Measurements from ENCODE around the gene PANX1.
"Not testable (repeated sequence)": the region's sequence is repeated elsewhere in the genome, so short reads cannot be mapped to it uniquely, and the experiment has no call there.

The PANX1 gene

DNA sequence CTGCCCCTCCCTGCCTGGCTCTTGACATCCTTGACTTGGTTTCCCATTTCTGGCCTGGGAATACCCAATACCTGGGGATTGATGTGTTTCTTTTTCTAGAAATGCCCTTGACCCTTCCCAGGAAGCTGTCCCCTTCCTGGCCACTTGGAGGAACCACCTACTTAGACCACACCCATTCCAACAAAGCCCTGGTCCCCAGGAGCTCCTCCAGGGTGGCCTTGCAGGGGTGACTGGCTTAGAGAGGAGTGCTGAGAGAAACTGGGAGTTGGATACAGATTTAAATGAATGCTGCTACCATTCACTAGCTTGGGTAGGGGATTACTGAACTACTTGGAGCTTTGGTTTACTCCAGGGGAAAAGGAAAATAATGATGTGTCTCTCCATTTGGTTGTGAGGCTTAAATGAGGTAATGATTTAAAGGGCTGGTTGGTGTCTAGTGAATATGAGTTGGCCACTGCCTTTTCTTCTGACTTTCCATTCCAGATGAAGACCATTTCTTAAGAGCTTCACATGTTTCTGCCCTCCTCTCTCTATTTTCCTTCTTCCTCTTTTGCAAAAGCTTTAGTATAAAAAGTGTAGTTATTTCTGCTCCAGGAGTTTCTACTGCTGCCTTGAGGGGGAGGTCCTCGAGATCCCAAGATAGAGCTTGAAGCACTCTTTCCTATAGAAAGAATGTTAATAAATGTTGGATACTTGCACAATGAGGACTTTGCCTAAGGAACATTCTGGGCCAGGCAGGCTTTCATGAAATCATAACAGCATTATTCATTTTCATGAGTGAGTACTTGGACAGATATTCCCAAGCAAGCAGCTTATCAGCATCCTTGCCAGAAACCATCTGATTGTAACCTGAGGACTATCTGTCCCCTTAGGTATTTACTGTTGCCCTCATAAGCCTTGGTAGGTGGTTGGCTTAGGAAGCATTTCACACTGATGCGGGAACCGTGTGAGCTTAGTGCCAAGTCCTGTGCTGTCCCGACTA is 22.4 kb downstream of the PANX1 start:
- no peak for DNase-seq

DNA sequence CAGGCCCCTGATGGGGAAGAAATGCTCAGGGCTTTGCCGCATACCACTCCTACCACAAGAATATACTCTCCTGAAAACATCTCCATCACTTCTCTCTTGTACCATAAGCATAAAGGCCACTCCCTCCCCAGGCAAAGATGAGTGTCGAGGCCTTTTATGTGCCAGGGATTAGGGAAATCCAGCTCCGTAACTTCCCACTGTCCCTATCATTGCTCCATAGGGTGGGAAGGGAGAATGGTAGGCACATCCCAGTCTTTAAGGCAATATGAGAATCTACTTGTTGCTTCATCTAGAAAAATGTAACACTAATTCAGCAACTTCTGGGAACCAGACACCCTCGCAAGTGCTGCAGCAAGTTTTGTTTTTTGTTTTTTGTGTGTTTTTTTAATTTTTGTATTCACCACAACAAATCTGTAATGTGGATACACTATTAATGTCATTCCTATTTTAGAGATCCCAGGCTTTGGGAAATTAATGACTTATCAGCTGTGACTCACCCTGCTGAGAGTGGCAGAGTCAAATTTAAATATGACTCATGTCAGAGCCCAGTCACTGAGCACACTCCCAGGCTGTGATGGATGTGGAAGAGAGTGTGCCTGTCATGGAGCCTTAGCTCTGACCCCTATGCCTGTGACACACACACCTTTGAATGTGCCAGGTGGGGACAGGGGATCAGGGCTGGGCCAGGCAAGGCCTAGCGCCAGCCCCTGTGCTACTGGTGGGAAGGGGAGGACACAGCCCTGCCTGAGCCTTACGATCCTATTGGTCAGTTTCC is 23.4 kb downstream of the PANX1 start:
- no peak for DNase-seq

DNA sequence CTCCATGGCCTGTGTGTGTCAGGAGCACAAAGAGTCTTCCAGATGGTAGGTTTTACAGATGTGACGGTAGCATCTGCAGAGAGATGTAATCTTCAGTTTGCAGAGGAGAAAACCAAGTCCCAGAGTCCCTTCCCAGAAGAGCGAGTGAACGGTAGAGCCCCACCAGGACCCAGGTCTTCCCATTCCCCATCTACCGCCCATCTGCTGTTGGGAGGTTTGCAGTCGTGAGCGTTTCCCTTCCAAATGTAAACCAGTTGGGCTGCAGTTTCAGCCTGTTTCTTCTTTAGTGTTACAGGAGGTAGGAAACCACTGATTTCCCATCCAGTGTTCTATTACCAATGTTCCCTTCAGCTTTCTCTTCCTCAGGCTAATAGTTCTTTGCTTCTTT is 24.0 kb downstream of the PANX1 start:
- no peak for DNase-seq

DNA sequence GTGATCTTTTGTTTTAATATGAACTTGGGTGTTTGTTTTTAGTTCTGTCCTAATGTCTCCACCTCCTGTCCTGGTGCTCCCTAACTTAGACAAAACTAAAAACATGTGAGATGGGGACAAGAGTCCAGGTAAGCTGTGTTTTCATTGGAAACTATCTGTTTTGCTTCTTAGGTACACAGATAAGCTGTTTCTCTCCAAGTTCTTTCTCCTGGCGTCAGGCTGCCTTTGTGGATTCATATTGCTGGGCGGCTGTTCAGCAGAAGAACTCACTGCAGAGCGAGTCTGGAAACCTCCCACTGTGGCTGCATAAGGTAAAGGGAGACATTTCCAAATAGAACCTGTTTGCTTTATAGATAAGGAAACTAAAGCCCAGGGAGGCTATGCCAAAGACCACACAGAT is 24.7 kb downstream of the PANX1 start:
- DNase-seq = no peak

DNA sequence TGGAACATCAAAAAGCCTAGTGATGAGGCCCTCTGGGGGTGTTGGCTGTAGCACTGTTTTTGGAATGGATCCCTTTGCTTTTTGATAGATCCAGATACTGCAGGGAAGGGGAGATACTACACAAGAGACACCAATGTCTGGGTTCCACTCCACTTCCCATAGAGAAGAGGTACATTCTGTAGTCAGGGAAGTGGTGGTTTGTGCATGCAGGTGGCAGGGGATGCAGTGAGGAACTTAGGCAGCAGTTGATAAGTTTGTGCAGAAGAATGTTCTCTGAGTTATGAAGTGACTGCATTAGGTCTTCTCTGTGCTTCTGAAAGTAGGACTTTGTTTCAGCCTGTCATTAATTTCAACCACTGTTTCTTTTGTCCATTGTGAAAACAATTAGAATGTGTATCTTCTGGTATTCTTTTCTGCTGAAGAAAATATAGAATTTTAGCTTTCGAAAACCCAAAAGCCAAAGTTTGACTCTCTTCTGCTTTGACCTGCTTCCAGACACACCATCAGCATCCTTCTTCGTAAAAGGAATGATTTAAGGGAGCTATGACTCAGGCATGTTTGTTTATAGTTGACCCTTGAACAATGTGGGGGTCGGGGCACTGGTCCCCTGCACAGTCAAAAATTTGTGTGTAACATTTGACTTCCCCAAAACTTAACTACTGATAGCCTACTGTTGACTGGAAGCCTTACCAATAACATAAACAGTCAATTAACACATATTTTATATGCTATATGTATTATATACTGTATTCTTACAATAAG is 25.6 kb downstream of the PANX1 start:
- no peak for DNase-seq

DNA sequence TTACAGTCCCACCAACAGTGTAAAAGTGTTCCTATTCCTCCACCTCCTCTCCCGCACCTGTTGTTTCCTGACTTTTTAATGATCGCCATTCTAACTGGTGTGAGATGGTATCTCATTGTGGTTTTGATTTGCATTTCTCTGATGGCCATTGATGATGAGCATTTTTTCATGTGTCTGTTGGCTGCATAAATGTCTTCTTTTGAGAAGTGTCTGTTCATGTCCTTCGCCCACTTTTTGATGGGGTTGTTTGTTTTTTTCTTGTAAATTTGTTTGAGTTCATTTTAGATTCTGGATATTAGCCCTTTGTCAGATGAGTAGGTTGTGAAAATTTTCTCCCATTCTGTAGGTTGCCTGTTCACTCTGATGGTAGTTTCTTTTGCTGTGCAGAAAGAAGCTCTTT is 28.7 kb downstream of the PANX1 start:
- DNase-seq = not testable (repeated sequence)

DNA sequence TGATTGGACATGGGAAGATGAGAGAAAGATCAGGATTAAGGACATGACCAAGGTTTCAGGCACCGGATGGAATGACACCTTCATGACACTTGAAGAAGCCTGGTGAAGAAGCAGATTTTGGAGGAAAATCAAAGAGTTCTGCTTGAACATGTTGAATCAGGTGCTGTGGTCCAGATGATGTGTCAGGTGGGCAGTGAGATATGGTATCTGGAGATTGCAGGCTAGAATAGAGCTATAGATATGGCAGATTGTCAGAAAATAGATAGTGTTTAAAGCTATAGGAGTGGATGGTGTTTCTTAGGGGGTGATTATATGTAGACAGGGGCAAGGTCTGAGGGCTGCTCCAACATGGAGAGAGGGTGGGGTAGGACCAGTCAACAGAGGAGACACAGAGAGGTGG is 40.2 kb downstream of the PANX1 start:
- no peak for DNase-seq

DNA sequence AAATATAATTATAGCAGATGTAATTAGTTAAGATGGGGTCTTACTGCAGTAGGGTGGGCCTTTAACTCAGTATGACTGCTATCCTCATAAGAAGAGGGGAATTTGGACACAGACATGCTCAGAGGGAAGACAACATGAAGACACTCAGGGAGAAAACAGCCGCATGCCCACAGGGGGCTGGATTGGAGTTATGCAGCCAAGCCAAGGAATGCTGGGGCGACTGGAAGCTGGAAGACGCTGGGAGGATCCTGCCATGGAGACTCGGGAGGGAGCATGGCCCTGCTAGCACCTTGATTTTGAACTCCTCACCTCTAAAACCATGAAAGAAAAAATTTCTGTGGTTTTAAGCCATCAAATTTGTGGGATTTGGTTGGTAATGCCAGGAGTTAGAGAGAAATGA is 40.9 kb downstream of the PANX1 start:
- DNase-seq = no peak

DNA sequence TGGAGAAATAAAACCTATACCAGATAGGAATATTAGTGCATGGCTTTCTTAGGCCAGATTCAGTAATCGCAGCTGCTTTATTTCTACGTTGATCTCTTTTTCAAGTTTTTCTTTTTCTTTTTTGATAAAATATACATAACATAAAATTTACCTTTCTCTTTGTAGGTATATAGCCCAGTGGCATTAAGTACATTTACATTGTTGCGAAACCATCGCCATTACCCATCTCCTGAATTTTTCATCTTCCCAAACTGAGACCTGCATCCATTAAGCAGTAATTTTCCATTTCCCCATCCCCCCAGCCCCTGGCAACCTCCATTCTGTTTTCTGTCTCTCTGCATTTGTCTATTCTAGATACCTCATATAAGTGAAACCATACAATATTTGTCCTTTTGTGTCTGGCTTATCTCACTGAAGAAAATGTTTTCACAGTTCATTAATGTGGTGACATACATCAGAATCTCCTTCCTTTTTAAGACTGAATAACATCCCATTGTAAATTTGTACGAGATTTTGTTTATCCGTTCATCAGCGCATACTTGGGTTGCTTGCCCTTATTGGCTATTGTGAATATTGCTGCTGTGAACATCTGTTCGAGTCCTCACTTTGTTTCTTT is 41.4 kb downstream of the PANX1 start:
- DNase-seq = no peak

DNA sequence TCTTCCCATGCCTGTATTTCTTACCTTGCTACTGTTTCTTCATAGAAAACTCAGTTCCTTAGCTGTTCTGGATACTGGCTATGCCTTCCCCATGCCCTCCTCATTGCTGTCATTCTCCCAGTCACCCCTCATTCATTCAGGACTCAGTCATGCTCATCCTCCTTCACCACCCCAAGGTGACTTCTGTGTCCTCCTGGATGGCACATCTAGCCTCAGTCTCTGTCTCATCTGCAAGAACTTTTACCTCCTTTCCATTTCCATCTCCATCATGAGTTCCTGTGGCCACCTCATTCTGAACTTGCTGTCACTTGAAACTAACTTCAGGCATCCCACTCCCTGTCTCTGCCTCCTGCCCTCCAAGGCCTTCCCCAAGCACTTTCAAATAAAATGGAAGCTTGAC is 42.3 kb downstream of the PANX1 start:
- no peak for DNase-seq

DNA sequence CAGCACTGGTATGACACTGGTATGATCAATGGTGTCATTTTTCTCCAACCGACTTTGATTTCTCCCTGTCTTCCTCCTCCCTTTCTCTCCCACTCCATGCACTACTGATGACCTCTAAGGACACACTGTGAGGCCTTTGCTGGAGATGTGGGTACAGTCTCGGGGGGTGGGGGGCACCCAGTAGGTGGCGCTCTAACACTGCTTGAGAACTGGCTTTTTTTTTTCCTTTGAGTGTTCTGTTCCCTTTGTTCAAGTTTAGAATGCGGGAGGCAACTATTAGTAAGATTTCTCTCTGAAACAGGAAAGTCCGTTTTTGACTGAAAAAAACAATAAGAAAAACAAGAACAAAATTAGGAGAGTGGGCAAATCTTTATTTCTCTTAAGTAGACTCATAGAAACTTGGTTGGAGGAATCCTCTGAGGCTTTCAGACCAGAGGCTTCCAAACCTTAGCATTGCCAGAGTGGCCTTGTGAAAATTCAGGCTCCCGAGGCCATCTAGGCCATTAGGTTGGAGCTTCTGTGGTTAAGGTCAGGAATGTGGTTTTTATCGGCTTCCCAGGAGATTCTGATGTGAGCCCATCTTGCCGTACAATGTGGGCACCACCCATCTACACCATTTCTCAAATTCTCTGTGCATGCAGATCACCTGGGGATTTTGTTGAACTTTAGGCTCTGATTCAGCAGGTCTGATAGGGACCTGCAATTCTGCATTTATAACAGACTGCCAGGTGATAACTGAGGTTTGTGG is 43.2 kb downstream of the PANX1 start:
- peak; percentile 67 for DNase-seq

DNA sequence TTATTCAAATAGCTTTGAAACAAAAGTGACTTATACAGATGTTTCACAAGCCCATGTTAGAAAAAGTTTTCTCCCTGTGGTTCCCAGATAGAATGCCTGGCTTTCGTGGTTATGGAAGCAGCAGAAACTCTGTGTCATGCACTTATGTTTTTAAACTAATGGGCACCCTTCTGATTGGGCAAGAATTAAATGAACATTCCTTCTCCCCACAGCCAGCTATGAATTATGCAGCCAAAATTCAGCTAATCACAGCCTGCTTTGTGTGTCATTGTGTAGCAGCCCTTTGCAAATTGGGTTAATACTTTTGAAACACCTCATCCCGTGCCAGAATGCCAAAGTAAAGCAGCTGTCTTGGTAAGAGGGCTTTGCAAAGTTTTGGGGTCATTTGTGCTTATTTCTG is 46.9 kb downstream of the PANX1 start:
- no peak for DNase-seq

DNA sequence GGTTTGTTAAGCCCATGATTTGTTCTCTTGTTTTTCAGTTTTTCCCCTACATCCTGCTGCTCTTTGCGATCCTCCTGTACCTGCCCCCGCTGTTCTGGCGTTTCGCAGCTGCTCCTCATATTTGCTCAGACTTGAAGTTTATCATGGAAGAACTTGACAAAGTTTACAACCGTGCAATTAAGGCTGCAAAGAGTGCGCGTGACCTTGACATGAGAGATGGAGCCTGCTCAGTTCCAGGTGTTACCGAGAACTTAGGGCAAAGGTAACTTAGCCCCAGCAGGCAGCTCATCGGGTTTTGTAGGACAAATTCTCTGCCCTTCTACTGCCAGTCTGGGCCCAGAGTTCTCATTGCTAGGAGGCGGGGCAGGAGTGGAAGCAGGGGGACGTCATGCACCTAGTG is 49.7 kb downstream of the PANX1 start:
- no peak for DNase-seq

DNA sequence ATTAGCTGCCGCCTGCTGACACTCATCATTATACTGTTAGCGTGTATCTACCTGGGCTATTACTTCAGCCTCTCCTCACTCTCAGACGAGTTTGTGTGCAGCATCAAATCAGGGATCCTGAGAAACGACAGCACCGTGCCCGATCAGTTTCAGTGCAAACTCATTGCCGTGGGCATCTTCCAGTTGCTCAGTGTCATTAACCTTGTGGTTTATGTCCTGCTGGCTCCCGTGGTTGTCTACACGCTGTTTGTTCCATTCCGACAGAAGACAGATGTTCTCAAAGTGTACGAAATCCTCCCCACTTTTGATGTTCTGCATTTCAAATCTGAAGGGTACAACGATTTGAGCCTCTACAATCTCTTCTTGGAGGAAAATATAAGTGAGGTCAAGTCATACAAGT is 51.1 kb downstream of the PANX1 start:
- DNase-seq = no peak

DNA sequence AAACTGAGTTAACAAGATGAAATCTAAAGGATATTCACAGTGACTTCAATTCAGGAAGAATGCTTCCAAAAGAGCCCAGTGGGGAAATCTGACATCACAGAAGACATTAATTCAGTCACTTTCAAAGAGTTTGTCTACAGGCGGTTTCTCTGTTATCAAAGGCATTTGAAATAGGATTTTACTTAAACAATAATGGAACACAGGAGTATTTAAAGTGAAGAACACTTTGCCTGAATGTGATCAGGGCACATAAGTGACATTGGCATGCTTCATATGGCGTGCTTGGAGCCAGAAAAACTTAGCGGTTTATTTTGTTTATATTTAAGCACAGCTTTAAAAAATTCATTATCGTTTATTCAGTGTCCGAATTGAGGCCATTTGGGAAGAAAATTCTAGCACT is 52.9 kb downstream of the PANX1 start:
- DNase-seq = no peak

DNA sequence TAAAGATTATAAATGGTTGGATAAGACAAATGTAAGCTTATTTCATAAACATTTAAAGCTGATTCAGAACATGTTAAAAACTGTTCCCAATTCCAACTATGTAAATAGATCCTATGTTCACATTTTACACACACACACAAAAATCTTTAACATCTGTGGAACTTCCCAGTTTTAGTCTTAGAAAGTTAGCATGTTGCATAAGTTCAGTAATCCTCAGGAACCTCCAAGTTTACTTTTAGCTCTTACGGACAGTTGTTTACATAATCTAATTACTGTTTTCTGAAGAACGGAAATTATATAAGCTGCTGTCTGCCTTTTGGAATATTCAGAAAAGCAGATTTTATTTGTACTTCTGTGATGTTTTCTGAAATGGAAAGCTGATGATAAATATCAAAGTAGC is 53.3 kb downstream of the PANX1 start:
- no peak for DNase-seq

DNA sequence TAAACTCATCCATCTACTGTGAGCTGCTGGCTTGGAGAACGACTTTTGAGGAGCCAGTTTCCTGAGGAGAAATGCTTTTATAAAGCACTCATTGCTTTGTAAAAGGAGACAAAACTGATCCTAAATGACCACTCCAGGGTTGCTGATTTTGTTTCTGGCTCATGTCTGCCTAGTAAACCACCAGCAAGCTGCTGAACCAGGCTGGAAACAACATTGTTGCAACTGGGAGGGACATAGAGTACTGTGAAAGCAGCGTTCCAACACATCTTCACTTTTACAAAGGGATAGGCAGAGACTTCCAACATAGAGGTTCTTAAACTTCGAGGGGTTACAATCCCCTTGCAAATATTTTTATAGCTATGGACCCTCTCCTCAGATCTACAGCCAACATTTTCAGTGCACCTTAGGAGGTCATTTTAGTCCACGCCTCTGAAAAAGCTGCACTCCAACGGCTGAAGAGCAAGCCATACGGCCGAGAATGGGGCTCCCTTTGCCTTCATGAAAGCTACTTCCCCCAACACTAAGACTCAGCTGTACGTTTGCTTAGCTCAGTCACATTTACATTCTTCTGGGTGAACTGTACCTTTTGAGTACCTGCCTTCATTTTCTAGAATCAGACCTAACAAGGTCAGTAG is 54.7 kb downstream of the PANX1 start:
- no peak for DNase-seq

DNA sequence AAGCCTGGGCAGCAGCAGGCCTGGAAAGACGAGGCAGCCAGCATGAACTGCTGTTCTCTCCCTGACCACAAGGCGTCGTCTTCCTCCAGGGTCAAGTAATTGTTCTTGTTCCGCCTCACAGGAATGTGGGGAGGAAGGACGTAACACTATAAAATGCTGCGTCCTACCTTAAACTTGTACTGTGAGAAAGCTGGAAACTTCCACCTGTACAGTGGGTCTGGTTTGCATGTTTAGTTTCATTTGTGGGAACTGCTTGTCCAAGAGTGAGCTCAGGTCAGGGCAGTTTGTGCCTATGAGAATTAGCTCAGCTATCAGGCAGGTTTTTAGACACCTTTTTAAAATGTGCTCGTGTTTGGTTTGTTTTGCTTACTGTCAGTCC is 55.2 kb downstream of the PANX1 start:
- DNase-seq = peak; percentile 74

DNA sequence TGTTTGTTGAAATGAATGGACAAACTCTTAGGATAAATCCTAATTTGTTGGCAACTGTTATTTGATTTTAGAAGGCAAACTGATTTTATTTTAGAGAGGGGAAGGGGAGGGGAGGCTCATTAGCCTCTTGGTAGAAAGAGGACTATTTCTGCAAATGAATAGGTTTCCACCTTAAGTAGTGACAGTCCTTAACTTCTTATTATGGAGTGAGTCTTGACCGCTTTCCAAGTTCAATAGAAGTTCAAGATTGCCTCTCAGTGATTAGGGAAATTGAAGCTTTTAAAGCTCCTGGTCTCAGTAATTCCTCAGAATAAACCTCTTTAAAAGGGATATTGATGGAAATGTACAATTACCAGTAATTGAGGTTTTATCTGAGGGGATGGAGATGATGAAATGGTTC is 55.7 kb downstream of the PANX1 start:
- DNase-seq = no peak

DNA sequence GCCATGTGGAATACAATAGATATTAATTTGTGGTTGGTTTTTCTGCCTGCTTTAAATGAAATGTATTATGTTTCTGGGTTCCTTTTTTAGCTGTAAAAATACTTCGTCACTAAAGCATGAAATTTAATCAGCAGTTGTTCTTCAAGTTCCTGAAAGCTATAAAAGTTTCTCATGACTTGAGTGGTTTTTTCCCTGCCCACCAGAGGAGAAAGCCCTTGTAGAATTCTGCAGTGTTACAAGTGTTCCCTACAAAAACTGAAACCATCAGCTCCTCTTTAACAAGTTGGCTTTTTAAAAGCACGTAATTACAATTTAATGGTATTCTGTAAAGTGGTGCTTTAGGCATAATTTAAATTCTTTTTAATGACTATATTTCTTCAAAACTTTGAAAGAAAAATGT is 56.2 kb downstream of the PANX1 start:
- no peak for DNase-seq

DNA sequence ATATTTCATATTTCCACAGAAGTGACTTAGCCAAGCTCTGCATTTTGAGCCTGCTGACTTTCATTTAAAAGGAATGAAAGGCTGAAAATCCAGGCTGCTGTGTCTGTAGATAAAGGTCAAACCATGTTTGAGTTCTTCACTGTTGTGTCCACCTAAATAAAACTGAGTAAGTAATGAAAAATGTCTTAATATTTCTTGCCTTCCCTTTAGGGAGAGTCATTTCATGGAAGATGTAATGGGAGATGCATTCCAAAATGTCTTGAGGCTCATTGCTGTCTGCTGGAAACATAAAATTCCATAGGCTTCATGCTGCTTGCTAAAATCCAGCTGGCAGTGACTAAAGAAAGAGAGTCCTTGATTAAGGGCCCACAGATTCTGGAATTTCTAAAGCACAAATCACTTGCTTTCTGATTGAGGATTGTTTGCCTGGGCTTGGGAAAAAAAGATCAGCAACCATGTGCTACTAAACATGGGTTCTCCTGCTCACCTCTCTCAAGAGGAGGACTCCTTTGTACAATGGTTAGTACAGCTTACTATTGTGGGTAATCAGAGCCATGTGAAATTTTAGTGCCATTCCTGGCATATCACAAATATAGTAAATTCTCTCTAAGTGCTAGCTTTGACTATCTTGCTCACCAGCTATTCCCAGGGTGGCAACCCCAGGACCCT is 56.9 kb downstream of the PANX1 start:
- DNase-seq = no peak

Data from hematopoietic multipotent progenitor cell treated with erythropoietin and hydrocortisone succinate and interleukin-3 and kit ligand, for 4 days (in vitro differentiated cells).